ENCODE data around the gene PRKX.

DNA sequence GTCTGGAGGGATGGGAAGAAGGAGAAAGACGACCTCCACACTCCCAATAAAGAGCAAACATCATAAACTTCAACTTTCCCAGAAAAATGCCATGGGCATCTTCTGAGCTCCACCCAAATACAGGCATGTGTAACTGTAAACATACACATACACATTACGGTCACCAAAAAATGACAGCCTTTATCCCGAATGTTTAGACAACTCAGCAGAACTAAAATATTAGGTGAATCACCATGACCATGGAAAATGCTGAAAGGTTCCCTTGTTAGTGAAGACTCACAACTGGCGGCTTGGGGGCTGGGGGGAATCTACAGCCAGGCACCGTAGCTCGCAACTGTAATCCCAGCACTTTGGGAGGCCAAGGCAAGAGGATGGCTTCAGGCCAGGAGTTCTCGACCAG is 33.0 kb downstream of the PRKX start:
- TF ChIP-seq, protein P1, sequence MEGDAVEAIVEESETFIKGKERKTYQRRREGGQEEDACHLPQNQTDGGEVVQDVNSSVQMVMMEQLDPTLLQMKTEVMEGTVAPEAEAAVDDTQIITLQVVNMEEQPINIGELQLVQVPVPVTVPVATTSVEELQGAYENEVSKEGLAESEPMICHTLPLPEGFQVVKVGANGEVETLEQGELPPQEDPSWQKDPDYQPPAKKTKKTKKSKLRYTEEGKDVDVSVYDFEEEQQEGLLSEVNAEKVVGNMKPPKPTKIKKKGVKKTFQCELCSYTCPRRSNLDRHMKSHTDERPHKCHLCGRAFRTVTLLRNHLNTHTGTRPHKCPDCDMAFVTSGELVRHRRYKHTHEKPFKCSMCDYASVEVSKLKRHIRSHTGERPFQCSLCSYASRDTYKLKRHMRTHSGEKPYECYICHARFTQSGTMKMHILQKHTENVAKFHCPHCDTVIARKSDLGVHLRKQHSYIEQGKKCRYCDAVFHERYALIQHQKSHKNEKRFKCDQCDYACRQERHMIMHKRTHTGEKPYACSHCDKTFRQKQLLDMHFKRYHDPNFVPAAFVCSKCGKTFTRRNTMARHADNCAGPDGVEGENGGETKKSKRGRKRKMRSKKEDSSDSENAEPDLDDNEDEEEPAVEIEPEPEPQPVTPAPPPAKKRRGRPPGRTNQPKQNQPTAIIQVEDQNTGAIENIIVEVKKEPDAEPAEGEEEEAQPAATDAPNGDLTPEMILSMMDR (IDR thresholded peaks at IDR 0.05): no peak
- no peak for TF ChIP-seq POLR2A (IDR thresholded peaks at IDR 0.05)

Data from right lobe of liver (tissue), 4 donors.